ENCODE results near the gene GPBP1.
"Not testable (repeated sequence)": the region's sequence is repeated elsewhere in the genome, so short reads cannot be mapped to it uniquely, and the experiment has no call there.

GPBP1 gene

GRCh38 chr5:57291894-57292293 lies 118.0 kb downstream of the GPBP1 start:
- DNase-seq = no peak

- no peak for DNase-seq
Observed at GRCh38 chr5:57292336-57292735, 118.5 kb downstream of the GPBP1 start.

- peak; percentile 94 for DNase-seq
Observed at GRCh38 chr5:57298295-57298984, 124.6 kb downstream of the GPBP1 start.

- DNase-seq = peak; percentile 89
Observed at GRCh38 chr5:57298985-57299491, 125.2 kb downstream of the GPBP1 start.

GRCh38 chr5:57299986-57300385 lies 126.1 kb downstream of the GPBP1 start:
- no peak for DNase-seq

GRCh38 chr5:57302164-57302563 lies 128.3 kb downstream of the GPBP1 start:
- DNase-seq = peak; percentile 81

- no peak for DNase-seq
Observed at GRCh38 chr5:57302643-57303042, 128.8 kb downstream of the GPBP1 start.

GRCh38 chr5:57303985-57304384 lies 130.1 kb downstream of the GPBP1 start:
- no peak for DNase-seq

- DNase-seq = no peak
Observed at GRCh38 chr5:57304931-57305330, 131.1 kb downstream of the GPBP1 start.

- DNase-seq = no peak
Observed at GRCh38 chr5:57306359-57306758, 132.5 kb downstream of the GPBP1 start.

- DNase-seq = no peak
Observed at GRCh38 chr5:57307516-57307915, 133.7 kb downstream of the GPBP1 start.

- not testable (repeated sequence) for DNase-seq
Observed at GRCh38 chr5:57309022-57309421, 135.2 kb downstream of the GPBP1 start.

- no peak for DNase-seq
Observed at GRCh38 chr5:57311251-57311650, 137.4 kb downstream of the GPBP1 start.

GRCh38 chr5:57311921-57312735 lies 138.3 kb downstream of the GPBP1 start:
- no peak for DNase-seq

- DNase-seq = no peak
Observed at GRCh38 chr5:57313716-57314115, 139.9 kb downstream of the GPBP1 start.

All from hematopoietic multipotent progenitor cell treated with erythropoietin and hydrocortisone succinate and interleukin-3 and kit ligand, for 6 days (in vitro differentiated cells).